SU-DHL-6 (cell line): ENCODE data around the gene PCBD1.

Experiments used
- CTCF ChIP-seq: fragments of 200-600 bp; sonication (generic); IDR thresholded peaks from one replicate; pipeline ENCODE4 v1.5.1; 2017; ENCODE audit warnings: antibody characterized with exemption, mild to moderate bottlenecking, low read length, moderate library complexity; ENCODE audit not compliant: insufficient read depth, poor library complexity, severe bottlenecking
- EZH2phosphoT487 ChIP-seq: fragments of 200-600 bp; sonication (generic), shearing (Covaris generic); conservative IDR thresholded peaks from 2 replicates; pipeline ENCODE4 v1.6.1; 2018; ENCODE audit warnings: mild to moderate bottlenecking, antibody characterized with exemption, low read length, moderate library complexity, mixed read lengths

GRCh38 chr10:70845256-70845655 lies 43.1 kb downstream of the PCBD1 start:
- TF ChIP-seq CTCF (no peak), EZH2phosphoT487 (no peak)
